B cell (primary cell): Measurements from ENCODE around the gene CMTM5. TPM values are rescaled to one million over a fixed set of nuclear protein-coding genes. Genes with fewer than 3 reads are reported as not detected.

Source experiments
- ATAC-seq: fragments of 200-7000 bp; cut with Tn5 transposase; one replicate; pipeline ENCODE4 v1.10.0; 2021; ENCODE audit warnings: low read depth, mild to moderate bottlenecking, moderate number of reproducible peaks, moderate library complexity
- CTCF ChIA-PET: fragments of 350-600 bp; sonication (Branson Sonifier 250); formaldehyde crosslinking; loops from one replicate; lab custom pipeline; 2021; ENCODE audit warnings: antibody characterized with exemption, inconsistent platforms; lab: Charles Lee
- POLR2A ChIA-PET: fragments of 350-600 bp; sonication (Branson Sonifier 250); formaldehyde crosslinking; loops from one replicate; lab custom pipeline; 2021; ENCODE audit warnings: antibody characterized with exemption; lab: Charles Lee
- DNase-seq: peaks from one replicate; pipeline ENCODE4 v3.0.0; 2013
- H2AFZ ChIP-seq: 2 replicates; pipeline ENCODE4 v1.6.1; 2012; ENCODE audit warnings: mild to moderate bottlenecking, low read depth, low read length; ENCODE audit not compliant: insufficient read depth, poor library complexity, severe bottlenecking
- H3K27ac ChIP-seq, 2 donors: 1 replicate in 1 of 2; 2 replicates in 1 of 2; pipeline ENCODE4 v1.5.1; 2012 to 2013; ENCODE audit warnings: low read length in 2 of 2, mild to moderate bottlenecking in 2 of 2, moderate library complexity in 1 of 2
- H3K27me3 ChIP-seq, 4 experiments: fragments of 200-600 bp in 1 of 4; sonication (generic) in 1 of 4; replicated peaks in 1 of 4; 1 replicate in 2 of 4; 2 replicates in 2 of 4; pipeline versions ENCODE4 v1.6.1 to v1.7.0; 2013 to 2016; ENCODE audit warnings: low read length in 3 of 4, mild to moderate bottlenecking in 2 of 4, mixed read lengths in 1 of 4, moderate library complexity in 1 of 4; ENCODE audit not compliant: insufficient read depth in 4 of 4, control insufficient read depth in 3 of 4; ENCODE audit errors: control extremely low read depth in 1 of 4
- H3K36me3 ChIP-seq, 2 experiments: replicated peaks in 1 of 2; 1 replicate in 1 of 2; 2 replicates in 1 of 2; pipeline versions ENCODE4 v1.6.1 to v1.7.1; 2013; ENCODE audit warnings: low read length in 1 of 2; ENCODE audit not compliant: insufficient read depth in 2 of 2, control insufficient read depth in 1 of 2; ENCODE audit errors: control extremely low read depth in 1 of 2, extremely low read depth in 1 of 2
- H3K4me1 ChIP-seq, 2 donors: fragments of 200-600 bp in 1 of 2; sonication (generic) in 1 of 2; 1 replicate in 1 of 2; 2 replicates in 1 of 2; pipeline versions ENCODE4 v1.5.1 to v1.6.1; 2013 to 2017; ENCODE audit warnings: low read length in 2 of 2; ENCODE audit not compliant: control insufficient read depth in 2 of 2, insufficient read depth in 2 of 2
- H3K4me2 ChIP-seq: replicated peaks from 2 replicates; pipeline ENCODE3; 2012; ENCODE audit warnings: mild to moderate bottlenecking, low read depth, low read length; ENCODE audit not compliant: poor library complexity, severe bottlenecking
- H3K4me3 ChIP-seq, 5 experiments: fragments of 200-600 bp in 1 of 5; sonication (generic) in 1 of 5; 1 replicate in 3 of 5; 2 replicates in 2 of 5; pipeline versions ENCODE4 v1.5.1 to v1.7.0; 2011 to 2016; ENCODE audit warnings: low read length in 4 of 5, mild to moderate bottlenecking in 4 of 5, low read depth in 2 of 5, control low read depth in 1 of 5, moderate library complexity in 1 of 5; ENCODE audit not compliant: insufficient read depth in 1 of 5; ENCODE audit errors: control extremely low read depth in 1 of 5, extremely low read depth in 1 of 5
- H3K79me2 ChIP-seq: fragments of 200-600 bp; sonication (generic); one replicate; pipeline ENCODE4 v1.6.0; 2016; ENCODE audit warnings: low read length; ENCODE audit not compliant: control insufficient read depth, insufficient read depth
- H3K9ac ChIP-seq: fragments of 200-600 bp; sonication (generic); 2 replicates; pipeline ENCODE4 v1.6.1; 2017; ENCODE audit warnings: mild to moderate bottlenecking, low read length, moderate library complexity
- H3K9me3 ChIP-seq, 3 donors: one replicate each; pipeline versions ENCODE4 v1.6.1 to v1.7.1; 2013; ENCODE audit warnings: low read length in 2 of 3; ENCODE audit not compliant: control insufficient read depth in 2 of 3, insufficient read depth in 1 of 3; ENCODE audit errors: control extremely low read depth in 1 of 3
- H4K20me1 ChIP-seq: 2 replicates; pipeline ENCODE4 v1.6.0; 2012; ENCODE audit warnings: mild to moderate bottlenecking, low read length; ENCODE audit not compliant: insufficient read depth, control insufficient read depth, poor library complexity, severe bottlenecking
- H3K27ac Mint-ChIP-seq: one replicate; pipeline ENCODE4 v1.8.0; 2021; ENCODE audit warnings: mixed read lengths
- H3K27me3 Mint-ChIP-seq: one replicate; pipeline ENCODE4 v1.8.0; 2021; ENCODE audit warnings: mixed read lengths
- H3K4me1 Mint-ChIP-seq: one replicate; pipeline ENCODE4 v1.8.0; 2021; ENCODE audit warnings: mixed read lengths
- H3K4me3 Mint-ChIP-seq: one replicate; pipeline ENCODE4 v1.8.0; 2021; ENCODE audit warnings: mixed read lengths
- H3K9me3 Mint-ChIP-seq: one replicate; pipeline ENCODE4 v1.8.0; 2022; ENCODE audit warnings: mixed read lengths; ENCODE audit not compliant: insufficient read depth
- CTCF ChIP-seq: fragments of 200-600 bp; IDR thresholded peaks from one replicate; pipeline ENCODE4 v1.8.0; 2022; ENCODE audit warnings: antibody characterized with exemption, mild to moderate bottlenecking
- EZH2 ChIP-seq: IDR thresholded peaks from 2 replicates; pipeline ENCODE4 v1.6.1; 2012; ENCODE audit warnings: borderline replicate concordance, low read depth, mild to moderate bottlenecking, moderate library complexity, low read length; ENCODE audit not compliant: insufficient read depth, poor library complexity, severe bottlenecking
- WGBS: methylation state at CpG from one replicate; pipeline ENCODE4 v1.1.5; 2013; ENCODE audit warnings: missing lambda C conversion rate; ENCODE audit not compliant: insufficient coverage; 5-methylcytosine and 5-hydroxymethylcytosine counted together
- intact Hi-C: fragments of 100-400 bp; cut with micrococcal nuclease; formaldehyde crosslinking; loops from one replicate; pipeline ENCODE4 v1.10.0; 2022
- polyA plus RNA-seq: library from polyadenylated mRNA; depleted of rRNA; stranded (reverse); fragments of >200 nt; gene quantifications from 2 replicates; pipeline ENCODE4 v1.2.3, GENCODE V29; 2012
- small RNA-seq: library from RNA; depleted of rRNA; stranded (forward); fragments of <200 nt; gene quantifications from one replicate; pipeline ENCODE3, GENCODE V24; 2012; ENCODE audit warnings: low replicate concordance, low read depth; ENCODE audit not compliant: insufficient read length
- total RNA-seq, 2 donors: library from RNA; stranded (reverse); fragments of 120-200 nt in 1 of 2; gene quantifications; 1 replicate in 1 of 2; 2 replicates in 1 of 2; pipeline versions ENCODE4 v1.2.3 to v1.2.4, GENCODE V29; 2013 to 2022

Gene CMTM5
- total and polyA plus RNA-seq, 2 donors (not counting 1 experiment from before 2014, with no cell fraction given), result 0.18 TPM; not detected in 1

GRCh38 chr14:23428686-23429495 lies 52.0 kb downstream of the CMTM5 start:
- 94% methylated on average over 5 of the region's 13 CpGs for WGBS
- CTCF ChIA-PET, result no interaction called here

More at GRCh38 chr14:23428686-23429495, 52.0 kb downstream of the CMTM5 start:
- Histone ChIP-seq H3K4me3 (no peak overlapping the region), H4K20me1 (no peaks in the 10 kb centered on the region), H3K9me3 (no peaks in the 10 kb centered on the region), H3K27me3 (no peaks in the 10 kb centered on the region), H3K4me2 (no peak overlapping the region), H3K36me3 (no peaks in the 10 kb centered on the region), H3K4me1 (no peaks in the 10 kb centered on the region), H3K27ac (no peak overlapping the region), H2AFZ (no peak overlapping the region), H3K9ac (no peak overlapping the region), H3K79me2 (no peaks in the 10 kb centered on the region)
- intact Hi-C loops, result no loop called here
- Mint-ChIP-seq H3K27me3 (peaks cover 32% of the 10 kb centered on the region), H3K27ac (no peak overlapping the region), H3K4me3 (no peak overlapping the region), H3K9me3 (no peaks in the 10 kb centered on the region), H3K4me1 (no peaks in the 10 kb centered on the region)
- TF ChIP-seq EZH2 (no peak), CTCF (no peak)
- POLR2A ChIA-PET, result no interaction called here
- ATAC-seq (no peak), DNase-seq (no peak)

Small RNA genes lying within 50 kb of the gene (small RNA-seq; reads per million reads assigned to genes)
- gene MIR208A, result not detected
- gene MIR208B, result not detected

Other genes with a start within 250 kb of the CMTM5 start
- gene SLC7A8, start 193.4 kb upstream of the CMTM5 start, total RNA-seq, result 0.85 and 1.1 TPM in 2 replicates
- gene SLC7A8, start 193.4 kb upstream of the CMTM5 start, polyA plus RNA-seq, result 0.19 and 0.25 TPM in 2 replicates
- not detected in 2 replicates for gene RNF212B, start 139.1 kb upstream of the CMTM5 start, total RNA-seq
- gene RNF212B, start 139.1 kb upstream of the CMTM5 start, polyA plus RNA-seq, result not detected in 2 replicates
- gene HOMEZ, start 90.9 kb upstream of the CMTM5 start, total RNA-seq, result 15.5 TPM in 2 replicates
- 3.2 and 4.2 TPM in 2 replicates for gene HOMEZ, start 90.9 kb upstream of the CMTM5 start, polyA plus RNA-seq
- 74.8 and 76.7 TPM in 2 replicates for gene PPP1R3E, start 74.2 kb upstream of the CMTM5 start, total RNA-seq
- gene PPP1R3E, start 74.2 kb upstream of the CMTM5 start, polyA plus RNA-seq, result 56.9 and 57.2 TPM in 2 replicates
- 12.9 and 17.8 TPM in 2 replicates for gene BCL2L2, start 70.2 kb upstream of the CMTM5 start, total RNA-seq
- 5.4 and 8.2 TPM in 2 replicates for gene BCL2L2, start 70.2 kb upstream of the CMTM5 start, polyA plus RNA-seq
- gene PABPN1, start 55.6 kb upstream of the CMTM5 start, total RNA-seq, result 280 and 293 TPM in 2 replicates
- gene PABPN1, start 55.6 kb upstream of the CMTM5 start, polyA plus RNA-seq, result 283 and 341 TPM in 2 replicates
- 0.89 and 0.97 TPM in 2 replicates for gene SLC22A17, start 24.2 kb upstream of the CMTM5 start, total RNA-seq
- gene SLC22A17, start 24.2 kb upstream of the CMTM5 start, polyA plus RNA-seq, result 0.92 and 0.97 TPM in 2 replicates
- not detected in 2 replicates for gene EFS, start 11.9 kb upstream of the CMTM5 start, total RNA-seq
- not detected in 2 replicates for gene EFS, start 11.9 kb upstream of the CMTM5 start, polyA plus RNA-seq
- not detected in 2 replicates for gene IL25, start 4.2 kb upstream of the CMTM5 start, total RNA-seq
- not detected in 2 replicates for gene IL25, start 4.2 kb upstream of the CMTM5 start, polyA plus RNA-seq
- gene MYH6, start 31.2 kb downstream of the CMTM5 start, total RNA-seq, result not detected in 2 replicates
- gene MYH6, start 31.2 kb downstream of the CMTM5 start, polyA plus RNA-seq, result not detected in 2 replicates
- gene MYH7, start 58.6 kb downstream of the CMTM5 start, total RNA-seq, result not detected in 2 replicates
- not detected in 2 replicates for gene MYH7, start 58.6 kb downstream of the CMTM5 start, polyA plus RNA-seq
- gene NGDN, start 92.7 kb downstream of the CMTM5 start, total RNA-seq, result 81.8 and 84.4 TPM in 2 replicates
- 66.7 and 138 TPM in 2 replicates for gene NGDN, start 92.7 kb downstream of the CMTM5 start, polyA plus RNA-seq
- gene ZFHX2, start 174.7 kb downstream of the CMTM5 start, total RNA-seq, result 2.5 and 2.8 TPM in 2 replicates
- 0.10 and 0.21 TPM in 2 replicates for gene ZFHX2, start 174.7 kb downstream of the CMTM5 start, polyA plus RNA-seq
- 21.4 and 21.5 TPM in 2 replicates for gene THTPA, start 179.2 kb downstream of the CMTM5 start, total RNA-seq
- 10.7 and 17.0 TPM in 2 replicates for gene THTPA, start 179.2 kb downstream of the CMTM5 start, polyA plus RNA-seq
- 627 and 648 TPM in 2 replicates for gene AP1G2, start 190.7 kb downstream of the CMTM5 start, total RNA-seq
- gene AP1G2, start 190.7 kb downstream of the CMTM5 start, polyA plus RNA-seq, result 1,185 and 1,300 TPM in 2 replicates
- gene JPH4, start 201.7 kb downstream of the CMTM5 start, total RNA-seq, result not detected in 2 replicates
- not detected in 2 replicates for gene JPH4, start 201.7 kb downstream of the CMTM5 start, polyA plus RNA-seq